ENCODE measurements around the gene CAD.

DNA sequence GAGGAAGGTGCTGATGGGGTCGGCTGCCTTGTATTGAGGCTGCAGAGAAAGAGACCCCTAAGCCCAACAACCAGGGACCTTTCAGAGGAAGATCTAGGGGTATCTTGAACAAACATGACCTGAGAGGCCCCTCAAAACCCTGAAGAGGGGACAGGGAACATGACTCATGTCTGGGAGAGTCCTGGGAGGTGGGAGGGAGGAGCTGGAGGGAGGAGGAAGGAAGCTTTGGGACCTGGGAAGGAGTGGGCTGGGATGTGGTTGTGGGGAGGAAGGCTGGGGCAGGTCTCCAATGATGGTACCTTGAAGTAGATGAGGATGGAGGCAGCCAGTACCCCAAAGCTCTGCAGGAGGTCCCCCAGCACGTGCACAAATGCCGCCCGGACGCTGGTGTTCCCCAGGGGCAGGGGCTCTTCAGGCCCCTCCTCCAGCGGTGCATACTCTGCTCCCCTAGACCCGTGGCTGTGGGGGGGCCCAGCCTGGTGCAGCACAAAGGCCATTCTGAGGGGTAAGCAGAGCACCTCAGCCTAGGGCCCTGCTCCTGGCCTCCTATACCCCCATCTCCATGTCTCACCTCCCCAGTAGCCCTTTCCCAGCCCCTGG lies 39.8 kb downstream of the CAD start:
- TF ChIP-seq POLR2AphosphoS5 (IDR thresholded peaks at IDR 0.05; ENCODE audit: borderline replicate concordance, low read depth, low read length) (no peak), EZH2 (IDR thresholded peaks at IDR 0.05) (no peak), FOXP2 (optimal IDR thresholded peaks at IDR 0.05; ENCODE audit: control extremely low read depth, extremely low read length, insufficient read depth) (no peak)
